Measurements from ENCODE around the gene KCNJ9. TPM values are rescaled to one million over a fixed set of nuclear protein-coding genes. Genes with fewer than 3 reads are reported as not detected.
A peak's percentile ranks its signal among the peaks of the same experiment; 100 is the strongest.

KCNJ9 gene
- total RNA-seq, 2 donors from 2014 or later = 0.05 TPM; not detected in 1

GRCh38 chr1:160070243-160071163, 10.8 kb upstream of the KCNJ9 start:
- Mint-ChIP-seq H3K4me1 (ENCODE audit: low read depth) (peaks cover 15% of the 10 kb centered on the region), H3K4me3 (peak overlapping the region; percentile 80 to 92), H3K27ac (no peak overlapping the region), H3K27me3 (ENCODE audit: low read depth) (peaks cover 50% of the 10 kb centered on the region), H3K9me3 (no peaks in the 10 kb centered on the region), H3K36me3 (ENCODE audit: insufficient read depth in 2 of 2) (no peaks in the 10 kb centered on the region)
- DNase-seq (peak; percentile 63 to 73), ATAC-seq (replicated peaks in 1 of 2) (peak; percentile 83 to 87)

DNA sequence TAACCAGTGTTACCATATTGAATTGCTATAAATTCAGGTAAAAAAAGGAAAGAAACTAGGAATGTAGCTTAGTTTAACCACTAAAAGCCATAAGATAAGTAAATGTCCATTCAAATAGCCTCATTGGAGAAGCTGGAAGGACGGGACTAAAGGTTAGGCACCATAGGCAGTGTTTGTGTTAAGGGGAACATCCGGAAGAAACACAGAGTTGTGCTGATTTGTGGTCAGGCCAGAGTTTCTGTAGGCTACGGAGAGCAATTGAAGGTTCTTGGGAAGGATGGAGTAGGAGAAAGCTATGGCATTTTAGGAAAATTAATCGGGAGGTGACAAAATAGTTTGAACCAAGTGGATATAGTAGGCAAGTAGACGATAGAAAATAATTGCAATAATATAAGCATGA, 10.0 kb upstream of the KCNJ9 start:
- no peaks in the 10 kb centered on the region for H3K36me3 Mint-ChIP-seq (ENCODE audit: insufficient read depth in 2 of 2)
- peaks cover 15% of the 10 kb centered on the region for H3K4me1 Mint-ChIP-seq (ENCODE audit: low read depth)
- peaks cover 44% of the 10 kb centered on the region for H3K27me3 Mint-ChIP-seq (ENCODE audit: low read depth)
- peak overlapping the region in 1 of 2 donors; percentile 6 for H3K4me3 Mint-ChIP-seq
- DNase-seq = no peak
- ATAC-seq (replicated peaks in 1 of 2) = no peak
- no peaks in the 10 kb centered on the region for H3K9me3 Mint-ChIP-seq
- no peak overlapping the region for H3K27ac Mint-ChIP-seq

DNA sequence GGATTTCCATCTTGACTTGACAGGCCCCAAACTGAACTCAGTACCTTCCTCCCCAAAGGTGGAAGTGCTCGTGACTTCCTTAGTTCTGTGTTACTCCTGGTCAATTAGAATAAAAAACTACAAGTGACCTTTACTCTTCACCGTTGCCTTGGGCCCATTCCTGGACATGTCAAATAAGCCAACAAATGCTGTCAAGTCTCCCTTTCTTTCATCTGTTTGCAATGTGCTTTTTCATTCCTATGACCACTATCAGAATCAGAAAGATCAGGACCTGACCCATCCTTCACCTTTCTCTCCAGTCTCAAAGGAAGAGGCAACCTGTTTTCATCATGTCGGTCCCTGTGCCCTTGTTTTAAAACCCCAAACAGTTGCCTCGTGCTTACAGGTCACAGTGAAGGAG, 6.5 kb upstream of the KCNJ9 start:
- peaks cover 43% of the 10 kb centered on the region for H3K27me3 Mint-ChIP-seq (ENCODE audit: low read depth)
- ATAC-seq (replicated peaks in 1 of 2) = no peak

GRCh38 chr1:160075836-160076235, 5.5 kb upstream of the KCNJ9 start:
- ATAC-seq (replicated peaks in 1 of 2) = no peak
- no peaks in the 10 kb centered on the region for H3K36me3 Mint-ChIP-seq (ENCODE audit: insufficient read depth in 2 of 2)
- peaks cover 44% of the 10 kb centered on the region for H3K27me3 Mint-ChIP-seq (ENCODE audit: low read depth)

More for the DNA sequence above, 6.5 kb upstream of the KCNJ9 start:
- no peak overlapping the region for H3K4me3 Mint-ChIP-seq
- no peaks in the 10 kb centered on the region for H3K36me3 Mint-ChIP-seq (ENCODE audit: insufficient read depth in 2 of 2)
- no peaks in the 10 kb centered on the region for H3K9me3 Mint-ChIP-seq
- peaks cover 26% of the 10 kb centered on the region for H3K4me1 Mint-ChIP-seq (ENCODE audit: low read depth)
- H3K27ac Mint-ChIP-seq = no peak overlapping the region
- DNase-seq = no peak

DNA sequence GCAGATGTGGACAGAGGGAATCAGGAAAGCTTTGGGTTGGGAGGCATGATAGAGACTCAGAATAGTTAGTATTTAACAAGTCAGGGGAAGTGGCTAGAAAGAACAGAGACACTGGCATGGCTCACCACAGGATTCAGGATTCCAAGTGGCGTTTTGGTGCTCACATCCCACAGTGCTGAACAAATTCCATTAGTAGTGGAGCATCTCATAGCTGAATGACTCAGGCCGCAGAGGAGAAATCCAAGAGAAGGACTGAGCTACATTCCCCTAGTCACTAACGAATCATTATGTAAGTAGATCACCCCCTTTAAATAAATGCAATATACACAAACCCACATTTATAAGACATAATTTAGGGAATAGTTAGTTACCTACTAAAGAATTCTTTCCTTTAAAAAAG, 5.0 kb upstream of the KCNJ9 start:
- no peaks in the 10 kb centered on the region for H3K36me3 Mint-ChIP-seq (ENCODE audit: insufficient read depth in 2 of 2)
- no peak overlapping the region for H3K4me3 Mint-ChIP-seq
- peaks cover 48% of the 10 kb centered on the region for H3K27me3 Mint-ChIP-seq (ENCODE audit: low read depth)
- H3K9me3 Mint-ChIP-seq = no peaks in the 10 kb centered on the region
- H3K4me1 Mint-ChIP-seq (ENCODE audit: low read depth) = peaks cover 29% of the 10 kb centered on the region
- no peak for ATAC-seq (replicated peaks in 1 of 2)
- no peak for DNase-seq
- no peak overlapping the region for H3K27ac Mint-ChIP-seq

More at GRCh38 chr1:160075836-160076235, 5.5 kb upstream of the KCNJ9 start:
- Mint-ChIP-seq H3K9me3 (no peaks in the 10 kb centered on the region), H3K27ac (no peak overlapping the region), H3K4me1 (ENCODE audit: low read depth) (peaks cover 25% of the 10 kb centered on the region), H3K4me3 (no peak overlapping the region)
- DNase-seq = no peak

GRCh38 chr1:160077486-160077885, 3.9 kb upstream of the KCNJ9 start:
- Mint-ChIP-seq H3K27me3 (ENCODE audit: low read depth) (peaks cover 49% of the 10 kb centered on the region), H3K27ac (no peak overlapping the region), H3K36me3 (ENCODE audit: insufficient read depth in 2 of 2) (no peaks in the 10 kb centered on the region), H3K4me3 (no peak overlapping the region), H3K9me3 (no peaks in the 10 kb centered on the region), H3K4me1 (ENCODE audit: low read depth) (peaks cover 22% of the 10 kb centered on the region)
- DNase-seq = no peak
- ATAC-seq (replicated peaks in 1 of 2) = no peak

GRCh38 chr1:160078512-160079195, 2.7 kb upstream of the KCNJ9 start:
- H3K36me3 Mint-ChIP-seq (ENCODE audit: insufficient read depth in 2 of 2) = no peaks in the 10 kb centered on the region
- ATAC-seq (replicated peaks in 1 of 2) (peak; percentile 87 to 88), DNase-seq (peak; percentile 69 to 80)
- H3K4me3 Mint-ChIP-seq = no peak overlapping the region
- H3K27me3 Mint-ChIP-seq (ENCODE audit: low read depth) = peaks cover 50% of the 10 kb centered on the region
- H3K9me3 Mint-ChIP-seq = no peaks in the 10 kb centered on the region
- no peak overlapping the region for H3K27ac Mint-ChIP-seq
- peaks cover 22% of the 10 kb centered on the region for H3K4me1 Mint-ChIP-seq (ENCODE audit: low read depth)

DNA sequence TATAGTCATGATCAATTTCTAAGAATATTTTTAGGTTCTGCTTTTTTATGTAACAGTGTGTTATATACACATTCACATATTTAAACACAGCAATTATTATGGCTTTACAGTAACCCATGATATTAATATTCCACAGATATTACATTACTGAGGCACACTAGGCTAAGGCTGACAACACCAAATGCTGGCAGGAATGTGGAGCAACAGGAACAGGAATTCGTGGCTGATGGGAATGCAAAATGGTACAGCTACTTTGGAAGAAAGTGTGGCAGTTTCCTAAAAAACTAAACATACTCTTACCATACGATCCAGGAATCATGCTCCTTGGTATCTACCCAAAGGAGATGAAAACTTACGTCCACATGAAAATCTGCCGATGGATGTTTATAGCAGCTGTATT, 1.9 kb upstream of the KCNJ9 start:
- H3K27me3 Mint-ChIP-seq (ENCODE audit: low read depth) = peaks cover 50% of the 10 kb centered on the region
- H3K4me1 Mint-ChIP-seq (ENCODE audit: low read depth) = peaks cover 25% of the 10 kb centered on the region
- DNase-seq (no peak), ATAC-seq (replicated peaks in 1 of 2) (no peak)
- H3K9me3 Mint-ChIP-seq = no peaks in the 10 kb centered on the region
- H3K36me3 Mint-ChIP-seq (ENCODE audit: insufficient read depth in 2 of 2) = no peaks in the 10 kb centered on the region
- H3K4me3 Mint-ChIP-seq = no peak overlapping the region
- H3K27ac Mint-ChIP-seq = no peak overlapping the region

DNA sequence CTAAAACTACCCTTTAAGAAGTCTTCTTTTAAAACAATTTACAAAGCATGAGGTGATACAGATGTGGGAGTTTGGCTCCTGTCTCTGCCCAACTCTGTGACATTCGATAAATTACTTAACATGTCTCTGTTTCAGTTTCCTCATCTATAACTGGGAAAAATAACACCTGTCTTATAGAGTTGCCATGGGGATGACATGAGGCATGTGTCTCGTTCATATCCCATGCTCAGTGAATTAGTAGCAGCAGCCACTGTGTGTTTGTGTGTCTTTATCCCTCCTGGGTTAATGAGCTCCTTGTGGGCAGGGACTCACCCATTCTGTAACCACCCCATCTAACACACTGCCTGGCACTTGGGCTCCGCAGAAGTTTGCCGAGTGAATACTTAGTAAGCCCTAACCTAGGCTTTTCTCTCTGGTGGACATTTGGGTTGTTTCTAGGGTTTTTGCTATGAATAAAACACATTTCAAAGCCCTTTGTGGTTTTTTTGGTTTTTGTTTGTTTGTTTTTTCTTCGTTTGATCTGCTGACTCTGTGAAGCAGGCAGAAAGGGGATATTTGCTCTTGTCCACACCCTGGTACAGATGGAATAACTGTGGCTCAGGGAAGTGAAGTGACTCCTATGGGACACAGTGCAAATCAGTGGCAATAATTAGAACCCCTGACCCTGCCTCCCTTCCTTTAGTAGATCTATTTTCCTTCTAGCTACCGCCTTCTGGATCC, 797 bp upstream of the KCNJ9 start:
- no peak for ATAC-seq (replicated peaks in 1 of 2)
- H3K36me3 Mint-ChIP-seq (ENCODE audit: insufficient read depth in 2 of 2) = no peaks in the 10 kb centered on the region
- H3K9me3 Mint-ChIP-seq = no peaks in the 10 kb centered on the region
- no peak overlapping the region for H3K27ac Mint-ChIP-seq
- H3K4me3 Mint-ChIP-seq = no peak overlapping the region
- H3K4me1 Mint-ChIP-seq (ENCODE audit: low read depth) = peaks cover 27% of the 10 kb centered on the region
- DNase-seq = no peak
- peaks cover 50% of the 10 kb centered on the region for H3K27me3 Mint-ChIP-seq (ENCODE audit: low read depth)

DNA sequence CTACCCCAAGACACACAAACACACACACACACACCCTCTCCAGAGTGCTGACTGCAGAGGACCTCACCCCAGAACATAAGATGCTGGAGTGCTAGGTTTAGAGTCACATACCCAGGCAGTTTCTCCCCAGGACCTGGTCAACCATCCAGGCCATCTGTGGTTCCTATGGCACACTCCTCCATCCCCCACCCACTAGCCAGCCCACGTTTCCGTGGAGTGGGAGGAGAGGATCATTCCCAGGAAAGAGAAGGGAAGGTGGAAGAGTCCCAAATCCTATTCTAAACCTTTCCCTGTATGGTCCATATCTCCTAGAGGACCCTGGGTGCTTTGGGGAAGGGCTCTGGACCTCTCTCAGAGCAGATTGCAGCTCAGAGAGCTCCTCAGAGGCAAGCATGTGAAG, 1.1 kb downstream of the KCNJ9 start:
- Mint-ChIP-seq H3K4me3 (peak overlapping the region in 1 of 2 donors; percentile 13), H3K9me3 (no peaks in the 10 kb centered on the region)

GRCh38 chr1:160082926-160083325, 1.6 kb downstream of the KCNJ9 start:
- ATAC-seq (replicated peaks in 1 of 2) (no peak), DNase-seq (no peak)
- Mint-ChIP-seq H3K4me3 (peak overlapping the region; percentile 27 to 48), H3K36me3 (ENCODE audit: insufficient read depth in 2 of 2) (no peaks in the 10 kb centered on the region), H3K27ac (no peak overlapping the region), H3K9me3 (no peaks in the 10 kb centered on the region), H3K27me3 (ENCODE audit: low read depth) (peaks cover 50% of the 10 kb centered on the region), H3K4me1 (ENCODE audit: low read depth) (peaks cover 31% of the 10 kb centered on the region)

More for the DNA sequence above, 1.1 kb downstream of the KCNJ9 start:
- DNase-seq (no peak), ATAC-seq (replicated peaks in 1 of 2) (no peak)
- H3K4me1 Mint-ChIP-seq (ENCODE audit: low read depth) = peaks cover 31% of the 10 kb centered on the region
- peaks cover 50% of the 10 kb centered on the region for H3K27me3 Mint-ChIP-seq (ENCODE audit: low read depth)
- H3K27ac Mint-ChIP-seq = no peak overlapping the region
- no peaks in the 10 kb centered on the region for H3K36me3 Mint-ChIP-seq (ENCODE audit: insufficient read depth in 2 of 2)

DNA sequence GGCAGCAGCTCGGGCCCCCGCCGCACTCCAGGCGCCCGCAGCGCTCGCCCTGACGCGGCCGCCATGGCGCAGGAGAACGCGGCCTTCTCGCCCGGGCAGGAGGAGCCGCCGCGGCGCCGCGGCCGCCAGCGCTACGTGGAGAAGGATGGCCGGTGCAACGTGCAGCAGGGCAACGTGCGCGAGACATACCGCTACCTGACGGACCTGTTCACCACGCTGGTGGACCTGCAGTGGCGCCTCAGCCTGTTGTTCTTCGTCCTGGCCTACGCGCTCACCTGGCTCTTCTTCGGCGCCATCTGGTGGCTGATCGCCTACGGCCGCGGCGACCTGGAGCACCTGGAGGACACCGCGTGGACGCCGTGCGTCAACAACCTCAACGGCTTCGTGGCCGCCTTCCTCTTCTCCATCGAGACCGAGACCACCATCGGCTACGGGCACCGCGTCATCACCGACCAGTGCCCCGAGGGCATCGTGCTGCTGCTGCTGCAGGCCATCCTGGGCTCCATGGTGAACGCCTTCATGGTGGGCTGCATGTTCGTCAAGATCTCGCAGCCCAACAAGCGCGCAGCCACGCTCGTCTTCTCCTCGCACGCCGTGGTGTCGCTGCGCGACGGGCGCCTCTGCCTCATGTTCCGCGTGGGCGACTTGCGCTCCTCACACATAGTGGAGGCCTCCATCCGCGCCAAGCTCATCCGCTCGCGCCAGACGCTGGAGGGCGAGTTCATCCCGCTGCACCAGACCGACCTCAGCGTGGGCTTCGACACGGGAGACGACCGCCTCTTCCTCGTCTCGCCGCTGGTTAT, 2.8 kb downstream of the KCNJ9 start:
- H3K36me3 Mint-ChIP-seq (ENCODE audit: insufficient read depth in 2 of 2) = no peaks in the 10 kb centered on the region
- no peak overlapping the region for H3K27ac Mint-ChIP-seq
- ATAC-seq (replicated peaks in 1 of 2) (peak; percentile 84 to 87), DNase-seq (peak; percentile 80 to 85)
- peak overlapping the region; percentile 25 to 53 for H3K4me3 Mint-ChIP-seq
- H3K9me3 Mint-ChIP-seq = no peaks in the 10 kb centered on the region
- H3K4me1 Mint-ChIP-seq (ENCODE audit: low read depth) = peaks cover 22% of the 10 kb centered on the region
- H3K27me3 Mint-ChIP-seq (ENCODE audit: low read depth) = peaks cover 41% of the 10 kb centered on the region

All from activated T-cell treated with anti-CD3 and anti-CD28 coated beads, Interleukin-2, amount 50 U/mL, for 72 hours (primary cell).